Vagina (tissue), 2 donors: ENCODE data around the gene USP40.

ENCODE experiments used
- POLR2A ChIP-seq, 2 donors: fragments of 450-650 bp; IDR thresholded peaks; one replicate each; pipeline ENCODE4 v1.6.1; 2017; ENCODE audit warnings: antibody characterized with exemption in 2 of 2, mild to moderate bottlenecking in 2 of 2, moderate library complexity in 2 of 2
- POLR2AphosphoS5 ChIP-seq, 2 donors: sonication (generic); formaldehyde crosslinking; IDR thresholded peaks; one replicate each; pipeline ENCODE4 v1.9.0; 2017; ENCODE audit warnings: antibody characterized with exemption in 2 of 2, mild to moderate bottlenecking in 2 of 2, low read depth in 1 of 2; ENCODE audit not compliant: insufficient read depth in 1 of 2

DNA sequence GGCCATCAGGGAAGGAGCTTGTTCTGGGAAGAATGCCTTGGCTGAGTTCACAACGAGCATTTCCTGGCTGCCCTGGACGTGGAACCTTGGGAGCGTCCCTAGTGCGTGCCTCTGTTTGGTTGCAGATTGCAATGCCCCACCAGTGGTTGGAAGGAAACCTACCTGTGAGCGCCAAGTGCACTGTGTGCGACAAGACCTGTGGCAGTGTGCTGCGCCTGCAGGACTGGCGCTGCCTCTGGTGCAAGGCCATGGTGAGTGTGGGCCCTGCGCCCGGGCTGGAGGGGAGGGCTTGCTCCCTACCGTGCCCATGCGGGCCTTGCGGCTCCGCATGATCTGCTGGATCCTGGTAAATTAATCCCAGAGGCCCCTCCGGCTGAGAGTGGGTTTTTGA lies 130.4 kb downstream of the USP40 start:
- no peak for TF ChIP-seq POLR2A (IDR thresholded peaks at IDR 0.05)
- TF ChIP-seq POLR2AphosphoS5 (IDR thresholded peaks at IDR 0.05; ENCODE audit: insufficient read depth in 1 of 2, low read depth in 1 of 2), result no peak
